Fibroblast of skin of right quadriceps (primary cell): ENCODE results near the gene ANLN.
"Not testable (repeated sequence)": the region's sequence is repeated elsewhere in the genome, so short reads cannot be mapped to it uniquely, and the experiment has no call there.

Experiments used
- DNase-seq: peaks from one replicate; pipeline ENCODE4 v3.0.0-alpha.2; 2013

Gene ANLN

DNA sequence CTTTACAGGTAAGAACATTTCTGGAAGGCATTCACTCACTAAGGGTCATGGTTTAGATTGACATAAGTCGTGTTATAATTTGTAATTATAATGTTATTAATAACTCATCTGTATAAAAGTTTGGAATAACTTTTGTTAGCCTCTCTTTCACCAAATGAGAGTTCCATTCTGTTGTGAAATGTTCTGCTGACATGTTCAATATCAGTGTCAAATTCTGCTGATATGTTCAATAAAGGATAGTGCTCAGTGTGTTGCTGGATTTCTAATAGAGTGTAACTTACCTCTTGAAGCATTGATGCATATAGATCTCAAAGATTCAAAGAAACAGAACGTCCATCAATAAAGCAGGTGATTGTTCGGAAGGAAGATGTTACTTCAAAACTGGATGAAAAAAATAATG, 30.6 kb downstream of the ANLN start:
- DNase-seq = no peak

DNA sequence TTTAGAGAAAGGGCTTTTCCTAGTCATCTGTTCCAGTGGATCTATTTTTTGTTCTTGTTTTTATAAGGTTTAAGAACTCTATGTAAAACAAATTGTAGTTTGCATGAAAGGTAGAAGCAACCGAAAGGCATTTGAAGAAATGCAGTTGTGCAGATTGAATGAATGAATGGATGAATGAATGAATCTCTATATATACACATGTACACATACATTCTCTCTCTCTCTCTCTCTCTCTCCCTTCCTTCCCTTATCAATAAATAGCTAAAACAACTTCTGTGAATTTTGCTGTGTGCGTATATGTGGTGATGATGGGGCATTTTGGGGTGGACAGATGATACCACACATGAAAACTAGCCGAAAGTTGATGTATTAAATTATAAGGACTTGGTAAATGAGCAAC, 32.4 kb downstream of the ANLN start:
- DNase-seq = no peak

DNA sequence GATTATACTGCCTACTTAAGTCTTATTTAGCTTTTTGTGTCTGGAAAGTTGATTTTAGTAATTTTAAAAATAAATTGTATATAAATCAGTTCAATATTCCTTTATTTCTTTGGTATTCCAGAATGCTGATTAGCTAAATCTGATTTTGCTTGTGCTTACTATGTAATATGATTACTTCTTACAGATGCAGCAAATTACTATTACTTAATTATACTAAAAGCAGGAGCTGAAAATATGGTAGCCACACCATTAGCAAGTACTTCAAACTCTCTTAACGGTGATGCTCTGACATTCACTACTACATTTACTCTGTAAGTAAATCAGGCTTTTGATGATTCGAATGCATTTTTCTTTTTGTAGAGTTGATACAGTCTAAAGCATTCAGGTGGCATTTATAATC, 34.0 kb downstream of the ANLN start:
- DNase-seq = no peak

DNA sequence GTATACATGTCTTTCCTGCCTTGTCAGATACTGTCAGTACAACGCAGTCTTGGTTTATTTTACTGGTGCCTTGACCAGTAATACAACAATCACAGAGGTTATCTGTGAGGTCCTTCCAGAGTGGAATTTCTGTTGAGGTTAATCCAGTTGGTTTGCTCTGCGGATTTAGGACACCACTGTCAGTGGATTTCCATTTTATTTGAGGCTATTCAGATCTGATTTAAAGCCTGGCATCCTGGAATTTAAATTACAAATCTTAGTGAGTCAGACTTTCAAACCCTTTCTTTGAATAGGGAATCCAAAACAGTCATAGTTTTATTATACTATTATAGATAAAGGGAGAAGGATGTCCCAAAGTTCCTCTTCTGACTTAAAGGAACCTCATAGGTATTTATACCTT, 40.5 kb downstream of the ANLN start:
- DNase-seq = no peak

DNA sequence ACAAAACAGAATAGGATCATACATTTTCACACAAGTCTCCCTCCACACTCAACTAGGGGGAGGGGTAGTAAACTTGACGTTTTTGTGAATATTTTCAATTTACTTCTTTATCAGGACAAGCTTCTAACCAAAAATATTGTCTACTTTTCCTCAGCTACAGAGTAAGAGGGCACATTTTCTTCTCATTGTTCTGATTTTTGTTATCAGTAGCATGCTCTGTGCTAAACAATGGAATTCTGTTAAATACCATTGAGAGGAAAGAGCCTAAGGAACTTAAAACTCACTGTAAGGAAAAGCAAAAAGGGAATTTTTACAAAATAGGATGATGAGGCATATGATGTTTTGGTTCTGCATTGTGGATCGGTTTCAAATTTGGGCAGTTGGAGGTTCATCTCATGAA, 41.2 kb downstream of the ANLN start:
- no peak for DNase-seq

DNA sequence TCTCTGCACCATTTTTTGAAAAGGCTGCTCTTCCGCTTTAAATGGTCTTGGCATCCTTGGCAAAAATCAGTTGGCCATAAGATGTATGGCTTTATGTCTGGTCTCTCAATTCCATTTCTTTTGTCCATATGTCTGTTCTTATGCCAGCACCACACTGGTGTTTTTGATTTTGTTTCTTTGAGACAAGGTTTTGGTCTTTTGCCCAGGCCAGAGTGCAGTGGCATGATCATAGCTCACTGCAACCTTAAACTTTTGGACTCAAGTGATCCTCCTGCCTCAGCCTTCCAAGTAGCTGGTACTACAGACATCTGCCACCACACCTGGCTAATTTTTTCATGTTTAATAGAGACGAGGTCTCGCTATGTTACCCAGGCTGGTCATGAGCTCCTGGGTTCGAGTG, 48.5 kb downstream of the ANLN start:
- DNase-seq = no peak

DNA sequence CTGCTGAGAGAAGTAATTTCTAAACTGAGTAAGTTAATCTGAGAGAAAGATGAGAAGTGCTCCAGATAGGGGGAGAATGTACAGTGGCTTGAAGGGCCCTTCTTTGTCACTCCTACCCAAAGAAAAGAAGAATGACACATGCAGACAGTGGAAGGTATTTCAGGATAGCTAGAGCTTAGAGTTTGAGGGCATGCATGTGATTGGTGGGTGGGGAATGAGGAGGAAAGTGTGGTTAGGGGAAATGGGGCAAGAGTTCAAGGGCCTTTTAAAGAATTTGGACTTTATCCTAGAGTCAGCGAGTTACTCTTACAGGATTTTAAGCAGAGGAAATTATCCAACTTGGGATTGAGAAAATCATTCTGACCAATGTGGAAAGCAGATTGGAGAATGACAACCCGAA, 50.0 kb downstream of the ANLN start:
- DNase-seq = no peak

GRCh38 chr7:36440880-36441279, 51.2 kb downstream of the ANLN start:
- no peak for DNase-seq

DNA sequence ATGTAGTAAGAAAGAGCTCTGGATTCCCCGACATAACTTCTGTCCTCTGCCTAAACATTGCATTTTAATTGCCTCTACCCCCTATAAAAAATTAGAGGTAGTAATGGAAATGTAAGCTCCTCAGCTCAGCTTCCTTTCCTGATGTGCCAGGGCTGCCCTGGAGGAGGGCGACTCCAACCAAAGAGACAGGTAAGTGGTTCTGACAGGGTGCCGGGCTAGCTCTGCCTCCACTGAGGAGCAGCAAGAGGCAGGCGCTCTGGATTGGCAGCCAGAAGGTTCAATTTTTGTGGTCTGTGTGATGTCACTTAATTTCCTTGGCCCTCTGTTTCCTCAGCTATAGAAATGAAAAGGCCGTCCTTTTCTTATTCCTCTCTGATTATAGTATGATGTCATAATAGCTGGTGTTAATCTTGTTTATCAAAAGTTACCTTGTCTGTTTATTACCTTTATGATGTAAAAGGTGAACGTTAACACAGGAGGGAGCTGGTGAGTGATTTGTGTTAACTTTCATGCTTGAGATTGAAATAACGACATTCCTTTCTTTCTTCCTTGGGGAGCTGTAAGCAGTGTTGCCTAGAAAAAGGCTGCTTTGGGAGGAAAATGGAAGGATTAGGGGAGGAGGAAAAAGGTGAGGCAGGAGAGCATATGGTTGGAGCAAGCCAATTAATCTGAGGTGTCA, 51.8 kb downstream of the ANLN start:
- DNase-seq = no peak

DNA sequence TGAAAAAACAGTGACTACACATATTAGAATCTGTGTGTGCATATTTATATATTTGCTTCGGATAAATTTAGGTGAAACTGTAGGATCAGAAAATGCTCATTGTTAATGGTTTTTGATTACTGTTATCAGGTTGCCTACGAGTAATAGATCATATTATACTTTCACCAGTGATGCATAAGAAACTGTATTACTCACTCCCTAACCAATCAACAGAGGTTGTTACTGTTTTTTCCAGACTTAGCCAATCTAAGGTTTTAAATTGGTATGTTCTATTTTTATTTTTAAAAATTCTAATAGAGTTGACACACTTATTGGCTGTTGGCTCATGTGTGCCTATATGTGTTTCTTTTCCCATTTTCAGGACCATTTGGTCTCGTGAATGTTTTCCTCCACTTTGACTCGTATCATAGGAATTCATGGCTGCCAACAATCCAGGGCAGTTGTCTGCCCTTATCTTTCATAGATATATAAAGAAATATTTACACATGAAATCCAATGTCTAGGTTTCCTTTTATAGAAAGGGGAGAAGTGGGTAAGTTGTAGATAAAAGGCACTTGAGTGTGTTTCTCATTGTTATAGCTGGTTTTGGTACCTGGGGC, 59.2 kb downstream of the ANLN start:
- DNase-seq = peak; percentile 45

DNA sequence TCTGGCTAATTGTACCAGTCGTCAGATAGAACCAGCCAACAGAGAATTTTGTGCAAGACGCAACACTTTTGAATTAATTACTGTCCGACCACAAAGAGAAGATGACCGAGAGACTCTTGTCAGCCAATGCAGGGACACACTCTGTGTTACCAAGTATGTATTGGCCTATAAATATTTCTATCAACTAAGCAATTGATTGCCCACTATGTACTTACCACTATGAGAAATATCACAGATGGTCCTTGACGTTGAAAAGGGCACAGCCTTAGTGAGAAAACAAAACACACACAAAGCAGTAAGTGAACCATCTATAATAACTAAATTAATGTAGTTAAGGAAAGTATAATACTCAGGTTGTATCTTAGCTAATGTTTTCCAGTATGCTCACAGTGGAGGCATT, 60.0 kb downstream of the ANLN start:
- no peak for DNase-seq

GRCh38 chr7:36453769-36454168, 64.1 kb downstream of the ANLN start:
- DNase-seq = no peak

- DNase-seq = no peak
These were observed 66.0 kb downstream of the ANLN start for GRCh38 chr7:36455646-36456045.

DNA sequence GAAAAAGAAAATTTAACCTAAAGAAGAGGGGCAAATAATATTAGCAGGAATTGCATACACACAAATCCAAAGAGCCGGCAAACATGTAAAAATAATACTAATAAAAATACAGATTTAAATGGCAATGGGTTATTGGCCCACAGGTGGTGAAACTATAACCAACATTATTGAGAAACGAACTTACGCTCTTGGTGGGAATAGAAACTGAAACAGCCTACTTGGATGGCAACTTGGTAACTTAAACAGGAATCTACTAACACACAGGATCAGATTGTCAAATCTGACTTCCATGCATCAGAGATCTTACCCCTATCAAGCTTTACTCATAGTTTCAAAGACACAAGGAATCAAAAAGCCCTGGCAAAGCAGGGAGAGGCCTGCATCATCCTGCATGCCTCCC, 66.5 kb downstream of the ANLN start:
- no peak for DNase-seq

- no peak for DNase-seq
These were observed 66.9 kb downstream of the ANLN start for GRCh38 chr7:36456548-36456947.

DNA sequence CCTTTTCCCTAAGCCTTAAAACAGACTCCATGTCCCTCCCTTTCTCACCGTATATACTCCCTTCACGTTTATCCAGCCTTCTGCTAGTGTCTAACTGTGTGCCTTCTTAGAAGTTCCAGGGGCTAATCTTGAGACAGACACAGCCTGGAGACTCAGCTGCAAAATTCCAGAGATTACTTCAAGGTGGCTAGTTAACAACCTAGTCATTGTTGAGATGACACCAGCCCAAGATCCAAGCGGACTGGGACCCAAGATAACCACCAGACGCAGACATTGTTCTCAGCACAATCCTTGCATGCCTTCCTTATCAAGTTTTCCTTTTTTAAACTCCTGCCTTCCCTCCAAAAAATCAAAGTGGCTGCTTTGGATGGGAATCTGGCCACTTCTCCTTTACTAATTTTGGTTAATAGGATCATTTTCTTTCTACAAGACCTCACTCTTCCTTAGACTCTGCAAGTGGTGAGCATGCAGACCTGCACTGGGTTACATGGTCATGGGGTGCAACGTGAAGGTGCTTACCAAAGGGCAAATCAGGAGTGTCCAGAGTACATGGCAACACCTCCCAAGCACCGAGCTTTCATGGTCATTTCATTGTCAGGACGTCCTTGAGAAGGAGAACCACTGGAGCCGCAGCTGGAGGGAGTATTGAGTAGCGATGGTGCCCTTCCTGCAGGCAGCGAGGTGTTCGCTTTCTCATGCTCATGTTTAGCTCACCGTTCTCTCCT, 69.7 kb downstream of the ANLN start:
- DNase-seq = no peak

DNA sequence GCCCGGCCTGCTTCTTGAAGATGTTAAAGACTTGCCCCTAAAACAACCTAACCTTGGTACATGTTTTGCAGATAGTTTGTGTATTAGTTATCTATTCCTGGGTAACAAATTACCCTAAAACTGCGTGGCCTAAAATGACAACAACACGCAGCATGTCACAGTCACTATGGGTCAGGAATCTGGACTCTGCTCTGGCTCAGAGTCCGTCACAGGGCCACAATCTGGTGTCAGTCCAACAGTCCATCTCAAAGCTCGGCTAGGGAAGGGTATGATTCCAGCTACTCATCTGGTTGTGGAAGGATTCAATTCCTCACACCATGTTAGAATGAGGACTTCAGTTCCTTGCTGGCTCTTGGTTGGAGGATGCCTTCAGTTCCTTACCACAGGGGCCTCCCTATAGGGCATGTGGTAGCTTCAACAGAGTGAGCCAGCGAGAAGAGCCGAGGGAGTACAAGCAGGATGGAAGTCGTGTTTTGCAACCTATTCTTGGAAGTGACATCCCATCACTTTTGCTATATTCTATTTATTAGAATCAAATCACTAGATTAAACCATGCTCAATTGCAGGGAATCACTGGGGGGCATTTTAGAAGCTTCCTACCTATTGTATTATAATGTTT, 71.3 kb downstream of the ANLN start:
- DNase-seq = no peak

GRCh38 chr7:36462551-36463137, 73.0 kb downstream of the ANLN start:
- no peak for DNase-seq

DNA sequence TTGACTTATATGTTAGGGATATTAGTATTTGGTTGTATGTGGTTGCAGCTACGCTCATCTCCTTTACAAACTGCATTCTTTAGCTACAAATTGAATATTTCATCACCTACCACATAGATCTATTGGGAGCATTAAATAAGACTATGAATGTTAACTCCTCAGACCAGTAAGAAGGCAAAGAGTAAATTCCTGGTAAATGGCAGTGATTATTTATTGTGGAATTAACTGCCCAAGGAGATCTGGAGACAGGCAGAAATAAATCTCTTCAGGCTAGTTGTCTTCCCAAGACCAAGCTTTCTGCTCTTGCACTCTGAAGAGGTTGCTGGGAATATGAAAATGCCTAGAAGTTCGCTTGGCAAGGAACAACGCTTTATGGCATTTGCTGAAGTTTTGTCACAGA, 74.6 kb downstream of the ANLN start:
- peak; percentile 30 for DNase-seq

GRCh38 chr7:36466001-36466400, 76.3 kb downstream of the ANLN start:
- not testable (repeated sequence) for DNase-seq

GRCh38 chr7:36468370-36469101, 78.9 kb downstream of the ANLN start:
- DNase-seq = peak; percentile 60

- no peak for DNase-seq
These were observed 79.6 kb downstream of the ANLN start for GRCh38 chr7:36469236-36469635.
